ENCODE results near the gene GPRIN2. TPM values are rescaled to one million over a fixed set of nuclear protein-coding genes. Genes with fewer than 3 reads are reported as not detected.

GPRIN2 gene
- total RNA-seq, 3 donors from 2014 or later (not counting 1 experiment from before 2014, with no cell fraction given): not detected

GRCh38 chr10:46518028-46518725, 38.3 kb downstream of the GPRIN2 start:
- peak in 1 of 2 donors; percentile 7 for DNase-seq
- no peaks in the 10 kb centered on the region for H3K27me3 Mint-ChIP-seq (ENCODE audit: low read depth in 2 of 2)
- H3K4me1 Mint-ChIP-seq: no peaks in the 10 kb centered on the region
- no peaks in the 10 kb centered on the region for H3K27me3 ChIP-seq (ENCODE audit: control insufficient read depth, insufficient read depth, low read length)
- no peak overlapping the region for H3K4me3 Mint-ChIP-seq
- no peaks in the 10 kb centered on the region for H3K36me3 ChIP-seq (ENCODE audit: control insufficient read depth, insufficient read depth, low read length)
- TF ChIP-seq CTCF (IDR thresholded peaks at IDR 0.05): no peak
- ATAC-seq: no peak
- H3K4me3 ChIP-seq (ENCODE audit: low read length): no peak overlapping the region
- no peaks in the 10 kb centered on the region for H3K9me3 Mint-ChIP-seq
- intact Hi-C loops (cut with micrococcal nuclease): no loop called here
- 86% methylated on average over 5 of the region's 6 CpGs for WGBS (ENCODE audit: insufficient coverage)
- no peaks in the 10 kb centered on the region for H3K4me1 ChIP-seq (ENCODE audit: control insufficient read depth, insufficient read depth, low read length)
- H3K27ac Mint-ChIP-seq: no peak overlapping the region
- H3K9me3 ChIP-seq (ENCODE audit: control insufficient read depth, insufficient read depth, low read length): no peaks in the 10 kb centered on the region
- no peak overlapping the region for H3K27ac ChIP-seq (ENCODE audit: low read length)
- no peaks in the 10 kb centered on the region for H3K36me3 Mint-ChIP-seq

GRCh38 chr10:46517541-46517940, 38.9 kb downstream of the GPRIN2 start:
- peak in 1 of 2 donors; percentile 4 for DNase-seq
- Mint-ChIP-seq H3K4me3 (no peak overlapping the region), H3K27me3 (ENCODE audit: low read depth in 2 of 2) (no peaks in the 10 kb centered on the region), H3K27ac (no peak overlapping the region), H3K4me1 (no peaks in the 10 kb centered on the region), H3K36me3 (no peaks in the 10 kb centered on the region), H3K9me3 (no peaks in the 10 kb centered on the region)
- H3K27ac ChIP-seq (ENCODE audit: low read length): no peak overlapping the region
- WGBS (ENCODE audit: insufficient coverage): 90% methylated on average over 5 of the region's 5 CpGs
- H3K4me1 ChIP-seq (ENCODE audit: control insufficient read depth, insufficient read depth, low read length): no peaks in the 10 kb centered on the region
- no peak overlapping the region for H3K4me3 ChIP-seq (ENCODE audit: low read length)
- H3K27me3 ChIP-seq (ENCODE audit: control insufficient read depth, insufficient read depth, low read length): no peaks in the 10 kb centered on the region
- intact Hi-C loops (cut with micrococcal nuclease): no loop called here
- no peak for ATAC-seq
- no peaks in the 10 kb centered on the region for H3K36me3 ChIP-seq (ENCODE audit: control insufficient read depth, insufficient read depth, low read length)
- TF ChIP-seq CTCF (IDR thresholded peaks at IDR 0.05): no peak
- no peaks in the 10 kb centered on the region for H3K9me3 ChIP-seq (ENCODE audit: control insufficient read depth, insufficient read depth, low read length)

DNA sequence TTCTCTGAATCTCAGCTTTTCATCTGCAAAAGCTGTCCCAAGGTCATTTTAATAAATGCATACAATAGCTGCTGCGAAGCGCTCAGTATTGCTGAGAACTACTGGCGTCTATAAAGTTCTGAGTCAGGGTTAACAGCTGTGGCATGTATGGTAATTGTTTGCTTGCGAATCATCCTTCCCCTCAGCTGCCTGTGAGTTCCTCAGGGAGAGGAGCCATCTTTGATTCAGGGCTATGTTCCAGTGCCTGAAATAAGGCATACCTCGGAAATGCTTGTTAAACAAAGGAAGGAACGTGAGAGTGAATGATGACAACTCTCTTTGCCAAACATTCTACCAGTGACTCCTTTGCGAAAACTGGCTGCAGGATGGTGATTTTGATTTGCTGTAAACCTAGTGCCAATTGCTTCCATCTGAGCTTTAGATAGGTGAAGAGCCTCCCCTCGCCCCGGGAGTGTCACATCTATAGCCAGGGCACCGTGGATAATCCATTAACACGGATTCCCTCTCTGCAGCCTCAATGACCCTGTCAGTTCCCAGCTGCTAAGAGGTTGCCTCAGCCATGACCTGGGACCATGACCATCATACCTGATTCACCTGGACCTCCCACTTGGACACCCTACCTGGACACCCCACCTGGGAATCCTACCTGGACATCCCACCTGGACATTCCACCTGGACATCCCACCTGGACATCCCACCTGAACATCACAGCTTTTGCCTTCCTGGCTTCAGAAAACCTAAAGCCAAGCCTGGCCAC, 39.6 kb downstream of the GPRIN2 start:
- H3K4me1 Mint-ChIP-seq: no peaks in the 10 kb centered on the region
- H3K36me3 Mint-ChIP-seq: no peaks in the 10 kb centered on the region
- TF ChIP-seq CTCF (IDR thresholded peaks at IDR 0.05): no peak
- ATAC-seq (no peak), DNase-seq (no peak)
- Histone ChIP-seq H3K4me1 (ENCODE audit: control insufficient read depth, insufficient read depth, low read length) (no peaks in the 10 kb centered on the region), H3K9me3 (ENCODE audit: control insufficient read depth, insufficient read depth, low read length) (no peaks in the 10 kb centered on the region), H3K27ac (ENCODE audit: low read length) (no peak overlapping the region), H3K4me3 (ENCODE audit: low read length) (no peak overlapping the region), H3K36me3 (ENCODE audit: control insufficient read depth, insufficient read depth, low read length) (no peaks in the 10 kb centered on the region), H3K27me3 (ENCODE audit: control insufficient read depth, insufficient read depth, low read length) (no peaks in the 10 kb centered on the region)
- intact Hi-C loops (cut with micrococcal nuclease): no loop called here
- 90% methylated on average over 11 of the region's 11 CpGs for WGBS (ENCODE audit: insufficient coverage)
- H3K27ac Mint-ChIP-seq: no peak overlapping the region
- H3K4me3 Mint-ChIP-seq: no peak overlapping the region
- H3K9me3 Mint-ChIP-seq: no peaks in the 10 kb centered on the region
- no peaks in the 10 kb centered on the region for H3K27me3 Mint-ChIP-seq (ENCODE audit: low read depth in 2 of 2)
